Esophagus muscularis mucosa (tissue), 4 donors: ENCODE measurements around the gene CNTNAP1. TPM values are rescaled to one million over a fixed set of nuclear protein-coding genes. Genes with fewer than 3 reads are reported as not detected.
"Not testable (repeated sequence)": the region's sequence is repeated elsewhere in the genome, so short reads cannot be mapped to it uniquely, and the experiment has no call there.

ENCODE experiments used
- DNase-seq: peaks from one replicate; pipeline ENCODE4 v3.0.0-alpha.2; 2017; ENCODE audit errors: extremely low spot score
- H3K27ac ChIP-seq, 4 donors: fragments of 200-600 bp; sonication (generic); replicated peaks in 1 of 4; 1 replicate in 3 of 4; 2 replicates in 1 of 4; pipeline ENCODE4 v1.5.1; 2016 to 2019; ENCODE audit warnings: mild to moderate bottlenecking in 1 of 4
- H3K27me3 ChIP-seq, 4 donors: fragments of 200-600 bp; sonication (generic); one replicate each; pipeline versions ENCODE4 v1.5.1 to v1.6.0; 2016 to 2019
- H3K36me3 ChIP-seq, 4 donors: fragments of 200-600 bp; sonication (generic); one replicate each; pipeline ENCODE4 v1.5.1; 2016 to 2019
- H3K4me1 ChIP-seq, 4 donors: fragments of 200-600 bp; sonication (generic); one replicate each; pipeline ENCODE4 v1.5.1; 2016 to 2019
- H3K4me3 ChIP-seq, 4 donors: fragments of 200-600 bp; sonication (generic); 1 replicate in 2 of 4; 2 replicates in 2 of 4; pipeline ENCODE4 v1.5.1; 2016 to 2019; ENCODE audit warnings: mild to moderate bottlenecking in 4 of 4, moderate library complexity in 1 of 4
- H3K9me3 ChIP-seq, 4 donors: fragments of 200-600 bp; sonication (generic); 1 replicate in 3 of 4; 2 replicates in 1 of 4; pipeline ENCODE4 v1.5.1; 2016 to 2019
- EP300 ChIP-seq: sonication (generic); formaldehyde crosslinking; IDR thresholded peaks from one replicate; pipeline ENCODE4 v1.6.1; 2017; ENCODE audit warnings: antibody characterized with exemption
- POLR2A ChIP-seq: fragments of 450-650 bp; IDR thresholded peaks from one replicate; pipeline ENCODE4 v1.6.1; 2017; ENCODE audit warnings: antibody characterized with exemption, moderate library complexity, mild to moderate bottlenecking, low read depth
- POLR2AphosphoS5 ChIP-seq, 2 donors: sonication (generic); formaldehyde crosslinking; IDR thresholded peaks; one replicate each; pipeline ENCODE4 v1.6.1; 2017; ENCODE audit warnings: antibody characterized with exemption in 2 of 2
- WGBS: methylation state at CpG from one replicate; pipeline ENCODE4 v1.1.5; 2018; 5-methylcytosine and 5-hydroxymethylcytosine counted together
- intact Hi-C: fragments of 100-400 bp; cut with DNase I; formaldehyde crosslinking; loops from one replicate; pipeline ENCODE4 v1.15.1; 2023
- total RNA-seq, 4 donors: library from RNA; depleted of rRNA; stranded (reverse); fragments of >200 nt; gene quantifications; one replicate each; pipeline versions ENCODE4 v1.1.0 to v1.2.1, GENCODE V29; 2016
- TF ChIP-seq, protein P1 (sequence below), 3 experiments: fragments of 200-600 bp in 2 of 3; fragments of 450-650 bp in 1 of 3; sonication (generic) in 2 of 3; IDR thresholded peaks; one replicate each; pipeline ENCODE4 v1.5.1; 2017 to 2019; ENCODE audit warnings: antibody characterized with exemption in 3 of 3, mild to moderate bottlenecking in 2 of 3, moderate library complexity in 1 of 3

Gene CNTNAP1
- total RNA-seq, 4 donors from 2014 or later, result 4.7 to 13.2 (median 6.2) TPM

DNA sequence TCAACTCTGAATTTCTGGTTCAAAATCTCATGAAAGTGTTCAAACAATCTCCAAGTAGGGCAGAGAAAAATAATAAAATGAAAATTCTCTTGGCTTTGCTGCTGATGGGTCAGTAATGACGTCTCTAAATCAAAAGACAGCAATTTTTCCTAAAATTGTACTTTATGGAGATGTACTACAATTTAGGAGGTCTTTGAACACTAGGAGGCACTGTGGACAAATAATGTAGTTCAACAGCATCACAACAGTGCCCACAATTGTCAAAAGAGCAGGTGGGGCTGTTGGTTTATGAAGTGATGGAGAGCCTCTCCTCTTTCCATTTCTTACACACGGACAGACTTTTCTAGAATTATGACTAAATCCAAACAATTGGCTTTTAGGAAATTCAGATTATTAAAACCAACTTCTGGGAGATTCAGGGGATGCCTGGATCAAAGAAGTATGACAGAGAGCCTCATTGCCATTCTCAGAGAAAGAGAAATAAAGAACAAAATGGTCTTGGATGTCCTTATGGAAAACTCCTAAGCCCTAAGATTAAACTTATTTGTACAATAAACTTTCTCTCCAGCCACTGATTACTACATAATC is 38.8 kb downstream of the CNTNAP1 start:
- no peak for TF ChIP-seq EP300
- TF ChIP-seq, protein P1, sequence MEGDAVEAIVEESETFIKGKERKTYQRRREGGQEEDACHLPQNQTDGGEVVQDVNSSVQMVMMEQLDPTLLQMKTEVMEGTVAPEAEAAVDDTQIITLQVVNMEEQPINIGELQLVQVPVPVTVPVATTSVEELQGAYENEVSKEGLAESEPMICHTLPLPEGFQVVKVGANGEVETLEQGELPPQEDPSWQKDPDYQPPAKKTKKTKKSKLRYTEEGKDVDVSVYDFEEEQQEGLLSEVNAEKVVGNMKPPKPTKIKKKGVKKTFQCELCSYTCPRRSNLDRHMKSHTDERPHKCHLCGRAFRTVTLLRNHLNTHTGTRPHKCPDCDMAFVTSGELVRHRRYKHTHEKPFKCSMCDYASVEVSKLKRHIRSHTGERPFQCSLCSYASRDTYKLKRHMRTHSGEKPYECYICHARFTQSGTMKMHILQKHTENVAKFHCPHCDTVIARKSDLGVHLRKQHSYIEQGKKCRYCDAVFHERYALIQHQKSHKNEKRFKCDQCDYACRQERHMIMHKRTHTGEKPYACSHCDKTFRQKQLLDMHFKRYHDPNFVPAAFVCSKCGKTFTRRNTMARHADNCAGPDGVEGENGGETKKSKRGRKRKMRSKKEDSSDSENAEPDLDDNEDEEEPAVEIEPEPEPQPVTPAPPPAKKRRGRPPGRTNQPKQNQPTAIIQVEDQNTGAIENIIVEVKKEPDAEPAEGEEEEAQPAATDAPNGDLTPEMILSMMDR (IDR thresholded peaks at IDR 0.05), result peak; percentile 58 to 76 (median 66)
- WGBS, result 2% methylated on average over 2 of the region's 2 CpGs
- Histone ChIP-seq H3K9me3 (no peaks in the 10 kb centered on the region), H3K4me1 (no peaks in the 10 kb centered on the region), H3K27ac (no peak overlapping the region), H3K4me3 (no peak overlapping the region), H3K36me3 (peaks cover 79 to 100% (median 98%) of the 10 kb centered on the region in 4 donors), H3K27me3 (no peaks in the 10 kb centered on the region)
- intact Hi-C loops, result loop anchor here (2.0 to 5.0 kb wide), 2 partner anchors 42 to 101 kb away; partner anchors contain the start of gene BECN1
- DNase-seq, result no peak

DNA sequence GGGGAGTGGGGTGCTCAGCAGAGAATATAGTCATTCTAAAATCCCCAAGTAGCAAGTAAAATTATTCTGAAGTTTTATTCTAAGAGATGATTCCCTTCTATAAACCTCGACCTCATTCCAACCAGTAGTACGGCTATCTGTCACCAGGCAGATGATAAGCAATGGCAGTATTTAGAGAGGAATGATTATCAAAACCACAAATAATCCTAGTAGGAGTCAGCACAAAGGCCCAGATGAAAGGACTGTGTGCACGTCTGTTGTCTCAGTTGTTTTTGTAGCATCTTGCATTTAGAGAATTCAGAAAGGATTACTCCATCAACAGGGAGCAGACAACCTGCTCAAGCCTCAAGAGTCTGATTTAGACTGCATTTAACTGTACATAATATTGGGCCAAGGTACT is 41.3 kb downstream of the CNTNAP1 start:
- Histone ChIP-seq H3K36me3 (peaks cover 81 to 100% (median 98%) of the 10 kb centered on the region in 4 donors), H3K4me1 (no peaks in the 10 kb centered on the region), H3K9me3 (no peaks in the 10 kb centered on the region), H3K27me3 (no peaks in the 10 kb centered on the region), H3K27ac (no peak overlapping the region), H3K4me3 (no peak overlapping the region)
- intact Hi-C loops, result loop anchor here (5.0 kb wide), 1 partner anchor 99 kb away; the partner anchor contains the start of gene BECN1
- no peak for TF ChIP-seq POLR2AphosphoS5 (IDR thresholded peaks at IDR 0.05)
- TF ChIP-seq, protein P1 (IDR thresholded peaks at IDR 0.05), result no peak
- TF ChIP-seq POLR2A, result no peak
- no peak for TF ChIP-seq EP300
- WGBS, result 88% methylated on average over 3 of the region's 3 CpGs
- no peak for DNase-seq

DNA sequence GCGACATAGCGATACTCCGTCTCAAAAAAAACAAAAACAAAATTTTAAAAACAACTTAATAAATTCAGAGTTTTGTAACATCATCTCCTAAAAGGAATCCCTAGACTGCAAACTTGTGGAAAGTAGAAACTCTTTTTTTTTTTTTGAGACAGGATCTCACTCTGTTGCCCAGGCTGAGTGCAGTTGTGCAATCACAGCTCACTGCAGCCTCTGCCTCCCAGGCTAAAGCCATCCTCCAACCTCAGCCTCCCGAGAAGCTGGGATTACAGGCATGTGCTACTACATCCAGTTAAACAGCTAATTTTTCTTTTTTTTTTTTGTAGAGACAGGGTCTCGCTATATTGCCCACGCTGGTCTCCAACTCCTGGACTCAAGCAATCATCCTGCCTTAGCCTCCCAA is 42.8 kb downstream of the CNTNAP1 start:
- Histone ChIP-seq H3K27ac (no peak overlapping the region), H3K4me3 (no peak overlapping the region), H3K27me3 (no peaks in the 10 kb centered on the region), H3K9me3 (no peaks in the 10 kb centered on the region), H3K4me1 (no peaks in the 10 kb centered on the region), H3K36me3 (peaks cover 87 to 100% (median 98%) of the 10 kb centered on the region in 4 donors)
- 96% methylated on average over 6 of the region's 6 CpGs for WGBS
- DNase-seq, result no peak
- intact Hi-C loops, result no loop called here
- TF ChIP-seq EP300 (no peak), POLR2AphosphoS5 (IDR thresholded peaks at IDR 0.05) (no peak), POLR2A (no peak)
- TF ChIP-seq, protein P1 (IDR thresholded peaks at IDR 0.05), result no peak

DNA sequence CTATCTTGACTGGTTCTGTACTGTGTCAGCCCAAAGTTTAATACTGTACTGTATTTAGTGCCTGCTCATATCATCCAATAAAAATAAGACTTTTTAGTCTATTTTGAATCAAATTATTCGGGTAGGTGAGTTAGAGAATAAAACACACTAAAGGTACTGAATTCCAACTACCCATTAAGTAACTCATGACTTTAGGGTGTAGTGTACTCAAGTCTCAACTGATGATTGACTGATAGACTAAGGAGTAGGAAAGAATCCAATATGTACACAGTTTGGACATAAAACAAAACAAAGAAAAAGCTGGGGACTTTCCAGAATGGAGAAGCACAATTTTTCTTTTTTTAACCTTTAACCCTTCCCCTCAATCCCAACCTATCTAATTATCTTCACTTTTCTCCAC is 58.4 kb downstream of the CNTNAP1 start:
- no peak for TF ChIP-seq POLR2A
- no peak for TF ChIP-seq EP300
- no peak for TF ChIP-seq POLR2AphosphoS5 (IDR thresholded peaks at IDR 0.05)
- TF ChIP-seq, protein P1 (IDR thresholded peaks at IDR 0.05), result no peak
- Histone ChIP-seq H3K4me1 (peaks cover 22 to 48% (median 44%) of the 10 kb centered on the region in 4 donors), H3K27ac (no peak overlapping the region), H3K27me3 (no peaks in the 10 kb centered on the region), H3K36me3 (peaks cover 0 to 11% (median 3%) of the 10 kb centered on the region in 4 donors), H3K4me3 (no peak overlapping the region), H3K9me3 (no peaks in the 10 kb centered on the region)
- intact Hi-C loops, result no loop called here
- 88% methylated on average over 1 of the region's 1 CpG for WGBS
- no peak for DNase-seq

DNA sequence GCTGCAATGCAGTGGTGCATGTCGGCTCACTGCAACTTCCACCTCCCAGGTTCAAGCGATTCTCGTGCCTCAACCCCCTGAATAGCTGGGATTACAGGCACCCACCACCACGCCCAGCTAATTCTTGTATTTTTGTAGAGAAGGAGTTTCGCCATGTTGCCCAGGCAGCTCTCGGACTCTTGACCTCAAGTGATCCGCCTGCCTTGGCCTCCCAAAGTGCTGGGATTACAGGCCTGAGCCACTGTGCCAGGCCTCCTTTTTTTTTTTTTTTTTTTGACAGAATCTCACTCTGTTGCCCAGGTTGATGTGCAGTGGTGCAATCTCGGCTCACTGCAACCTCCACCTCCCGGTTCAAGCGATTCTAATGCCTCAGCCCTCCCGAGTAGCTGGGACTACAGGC is 60.6 kb downstream of the CNTNAP1 start:
- H3K27me3 ChIP-seq, intact Hi-C loops, H3K4me3 ChIP-seq, DNase-seq, H3K9me3 ChIP-seq: not testable (repeated sequence)
- H3K36me3 ChIP-seq, result peaks cover 0 to 11% (median 0%) of the 10 kb centered on the region in 4 donors
- peaks cover 25 to 41% (median 34%) of the 10 kb centered on the region in 4 donors for H3K4me1 ChIP-seq
- WGBS, result 98% methylated on average over 11 of the region's 11 CpGs
- peak overlapping the region in 3 of 4 donors; percentile 82 to 97 (median 95) for H3K27ac ChIP-seq
